ENCODE data around the gene ZNF764. TPM values are rescaled to one million over a fixed set of nuclear protein-coding genes. Genes with fewer than 3 reads are reported as not detected.

Gene ZNF764
- total and polyA plus RNA-seq, 2 experiments from 2014 or later: 5.6 to 12.9 TPM

DNA sequence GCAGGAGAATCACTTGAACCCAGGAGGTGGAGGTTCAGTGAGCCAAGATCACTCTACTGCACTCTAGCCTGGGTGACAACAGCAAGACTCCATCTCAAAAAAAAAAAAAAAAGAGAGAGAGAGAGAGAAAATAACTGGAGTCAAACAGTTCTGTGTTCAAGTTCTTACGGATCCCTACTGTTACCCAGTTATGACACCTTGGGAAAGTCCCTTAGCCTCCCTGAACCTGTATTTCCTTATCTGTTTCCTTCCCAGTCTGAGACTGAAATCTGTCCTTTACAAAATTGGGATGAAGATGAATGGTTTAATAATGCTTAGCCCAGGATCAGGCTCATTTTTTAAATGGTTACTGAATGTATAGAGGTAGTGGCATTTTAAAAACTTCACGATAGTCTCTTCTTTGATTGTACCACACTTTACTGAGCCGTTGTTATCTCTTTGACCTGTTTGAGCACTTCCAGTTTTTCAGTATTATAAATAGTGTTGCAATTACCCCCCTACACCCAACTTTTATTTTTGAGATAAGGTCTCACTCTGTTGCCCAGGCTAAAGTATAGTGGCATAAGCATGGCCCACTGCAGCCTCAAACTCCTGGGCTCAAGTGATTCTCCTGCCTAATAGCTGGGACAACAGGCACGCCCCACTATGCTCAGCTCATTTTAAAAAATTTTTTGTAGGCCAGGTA, 49.0 kb downstream of the ZNF764 start:
- Histone ChIP-seq H3K4me3 (no peak overlapping the region), H3K27me3 (ENCODE audit: insufficient read depth) (no peaks in the 10 kb centered on the region), H3K4me2 (no peak overlapping the region), H3K79me2 (replicated peaks; ENCODE audit: insufficient read depth) (no peaks in the 10 kb centered on the region), H3K9me2 (ENCODE audit: insufficient read depth) (no peaks in the 10 kb centered on the region), H3K27ac (ENCODE audit: low read depth) (no peak overlapping the region), H4K20me1 (replicated peaks; ENCODE audit: insufficient read depth) (no peaks in the 10 kb centered on the region), H3K36me3 (ENCODE audit: insufficient read depth) (no peaks in the 10 kb centered on the region), H2AFZ (no peak overlapping the region), H3F3A (replicated peaks; ENCODE audit: low read depth) (no peaks in the 10 kb centered on the region), H3K4me1 (ENCODE audit: insufficient read depth) (no peaks in the 10 kb centered on the region)
- peaks cover 12% of the 10 kb centered on the region for H3K27me3 Mint-ChIP-seq (ENCODE audit: insufficient read depth, low read depth, poor library complexity)
- ATAC-seq: no peak
- H3K4me3 Mint-ChIP-seq: no peak overlapping the region
- TF ChIP-seq CREB1 (CRISPR knock-in tag; IDR thresholded peaks at IDR 0.05; ENCODE audit: low read depth) (no peak), NANOG (IDR thresholded peaks at IDR 0.05; ENCODE audit: borderline replicate concordance) (no peak), ZNF114 (CRISPR knock-in tag; IDR thresholded peaks at IDR 0.05) (no peak), EZH2phosphoT487 (IDR thresholded peaks at IDR 0.05; ENCODE audit: unreplicated experiment) (no peak), STAT1 (IDR thresholded peaks at IDR 0.05; ENCODE audit: unreplicated experiment) (no peak), EZH2 (IDR thresholded peaks at IDR 0.05; ENCODE audit: low read depth, unreplicated experiment) (no peak), JUNB (IDR thresholded peaks at IDR 0.05; ENCODE audit: unreplicated experiment) (no peak), POLR2AphosphoS5 (IDR thresholded peaks at IDR 0.05; ENCODE audit: low read depth) (no peak), ZNF331 (CRISPR knock-in tag; IDR thresholded peaks at IDR 0.05; ENCODE audit: low read depth) (no peak)
- TF ChIP-seq, protein P1, sequence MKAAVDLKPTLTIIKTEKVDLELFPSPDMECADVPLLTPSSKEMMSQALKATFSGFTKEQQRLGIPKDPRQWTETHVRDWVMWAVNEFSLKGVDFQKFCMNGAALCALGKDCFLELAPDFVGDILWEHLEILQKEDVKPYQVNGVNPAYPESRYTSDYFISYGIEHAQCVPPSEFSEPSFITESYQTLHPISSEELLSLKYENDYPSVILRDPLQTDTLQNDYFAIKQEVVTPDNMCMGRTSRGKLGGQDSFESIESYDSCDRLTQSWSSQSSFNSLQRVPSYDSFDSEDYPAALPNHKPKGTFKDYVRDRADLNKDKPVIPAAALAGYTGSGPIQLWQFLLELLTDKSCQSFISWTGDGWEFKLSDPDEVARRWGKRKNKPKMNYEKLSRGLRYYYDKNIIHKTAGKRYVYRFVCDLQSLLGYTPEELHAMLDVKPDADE (IDR thresholded peaks at IDR 0.05): no peak
- TF ChIP-seq, protein P2, sequence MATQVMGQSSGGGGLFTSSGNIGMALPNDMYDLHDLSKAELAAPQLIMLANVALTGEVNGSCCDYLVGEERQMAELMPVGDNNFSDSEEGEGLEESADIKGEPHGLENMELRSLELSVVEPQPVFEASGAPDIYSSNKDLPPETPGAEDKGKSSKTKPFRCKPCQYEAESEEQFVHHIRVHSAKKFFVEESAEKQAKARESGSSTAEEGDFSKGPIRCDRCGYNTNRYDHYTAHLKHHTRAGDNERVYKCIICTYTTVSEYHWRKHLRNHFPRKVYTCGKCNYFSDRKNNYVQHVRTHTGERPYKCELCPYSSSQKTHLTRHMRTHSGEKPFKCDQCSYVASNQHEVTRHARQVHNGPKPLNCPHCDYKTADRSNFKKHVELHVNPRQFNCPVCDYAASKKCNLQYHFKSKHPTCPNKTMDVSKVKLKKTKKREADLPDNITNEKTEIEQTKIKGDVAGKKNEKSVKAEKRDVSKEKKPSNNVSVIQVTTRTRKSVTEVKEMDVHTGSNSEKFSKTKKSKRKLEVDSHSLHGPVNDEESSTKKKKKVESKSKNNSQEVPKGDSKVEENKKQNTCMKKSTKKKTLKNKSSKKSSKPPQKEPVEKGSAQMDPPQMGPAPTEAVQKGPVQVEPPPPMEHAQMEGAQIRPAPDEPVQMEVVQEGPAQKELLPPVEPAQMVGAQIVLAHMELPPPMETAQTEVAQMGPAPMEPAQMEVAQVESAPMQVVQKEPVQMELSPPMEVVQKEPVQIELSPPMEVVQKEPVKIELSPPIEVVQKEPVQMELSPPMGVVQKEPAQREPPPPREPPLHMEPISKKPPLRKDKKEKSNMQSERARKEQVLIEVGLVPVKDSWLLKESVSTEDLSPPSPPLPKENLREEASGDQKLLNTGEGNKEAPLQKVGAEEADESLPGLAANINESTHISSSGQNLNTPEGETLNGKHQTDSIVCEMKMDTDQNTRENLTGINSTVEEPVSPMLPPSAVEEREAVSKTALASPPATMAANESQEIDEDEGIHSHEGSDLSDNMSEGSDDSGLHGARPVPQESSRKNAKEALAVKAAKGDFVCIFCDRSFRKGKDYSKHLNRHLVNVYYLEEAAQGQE (IDR thresholded peaks at IDR 0.05; ENCODE audit: unreplicated experiment): no peak
- TF ChIP-seq, protein P3, sequence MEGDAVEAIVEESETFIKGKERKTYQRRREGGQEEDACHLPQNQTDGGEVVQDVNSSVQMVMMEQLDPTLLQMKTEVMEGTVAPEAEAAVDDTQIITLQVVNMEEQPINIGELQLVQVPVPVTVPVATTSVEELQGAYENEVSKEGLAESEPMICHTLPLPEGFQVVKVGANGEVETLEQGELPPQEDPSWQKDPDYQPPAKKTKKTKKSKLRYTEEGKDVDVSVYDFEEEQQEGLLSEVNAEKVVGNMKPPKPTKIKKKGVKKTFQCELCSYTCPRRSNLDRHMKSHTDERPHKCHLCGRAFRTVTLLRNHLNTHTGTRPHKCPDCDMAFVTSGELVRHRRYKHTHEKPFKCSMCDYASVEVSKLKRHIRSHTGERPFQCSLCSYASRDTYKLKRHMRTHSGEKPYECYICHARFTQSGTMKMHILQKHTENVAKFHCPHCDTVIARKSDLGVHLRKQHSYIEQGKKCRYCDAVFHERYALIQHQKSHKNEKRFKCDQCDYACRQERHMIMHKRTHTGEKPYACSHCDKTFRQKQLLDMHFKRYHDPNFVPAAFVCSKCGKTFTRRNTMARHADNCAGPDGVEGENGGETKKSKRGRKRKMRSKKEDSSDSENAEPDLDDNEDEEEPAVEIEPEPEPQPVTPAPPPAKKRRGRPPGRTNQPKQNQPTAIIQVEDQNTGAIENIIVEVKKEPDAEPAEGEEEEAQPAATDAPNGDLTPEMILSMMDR (conservative IDR thresholded peaks at IDR 0.05; ENCODE audit: low read depth in 2 of 2): no peak
- TF ChIP-seq, protein P4, sequence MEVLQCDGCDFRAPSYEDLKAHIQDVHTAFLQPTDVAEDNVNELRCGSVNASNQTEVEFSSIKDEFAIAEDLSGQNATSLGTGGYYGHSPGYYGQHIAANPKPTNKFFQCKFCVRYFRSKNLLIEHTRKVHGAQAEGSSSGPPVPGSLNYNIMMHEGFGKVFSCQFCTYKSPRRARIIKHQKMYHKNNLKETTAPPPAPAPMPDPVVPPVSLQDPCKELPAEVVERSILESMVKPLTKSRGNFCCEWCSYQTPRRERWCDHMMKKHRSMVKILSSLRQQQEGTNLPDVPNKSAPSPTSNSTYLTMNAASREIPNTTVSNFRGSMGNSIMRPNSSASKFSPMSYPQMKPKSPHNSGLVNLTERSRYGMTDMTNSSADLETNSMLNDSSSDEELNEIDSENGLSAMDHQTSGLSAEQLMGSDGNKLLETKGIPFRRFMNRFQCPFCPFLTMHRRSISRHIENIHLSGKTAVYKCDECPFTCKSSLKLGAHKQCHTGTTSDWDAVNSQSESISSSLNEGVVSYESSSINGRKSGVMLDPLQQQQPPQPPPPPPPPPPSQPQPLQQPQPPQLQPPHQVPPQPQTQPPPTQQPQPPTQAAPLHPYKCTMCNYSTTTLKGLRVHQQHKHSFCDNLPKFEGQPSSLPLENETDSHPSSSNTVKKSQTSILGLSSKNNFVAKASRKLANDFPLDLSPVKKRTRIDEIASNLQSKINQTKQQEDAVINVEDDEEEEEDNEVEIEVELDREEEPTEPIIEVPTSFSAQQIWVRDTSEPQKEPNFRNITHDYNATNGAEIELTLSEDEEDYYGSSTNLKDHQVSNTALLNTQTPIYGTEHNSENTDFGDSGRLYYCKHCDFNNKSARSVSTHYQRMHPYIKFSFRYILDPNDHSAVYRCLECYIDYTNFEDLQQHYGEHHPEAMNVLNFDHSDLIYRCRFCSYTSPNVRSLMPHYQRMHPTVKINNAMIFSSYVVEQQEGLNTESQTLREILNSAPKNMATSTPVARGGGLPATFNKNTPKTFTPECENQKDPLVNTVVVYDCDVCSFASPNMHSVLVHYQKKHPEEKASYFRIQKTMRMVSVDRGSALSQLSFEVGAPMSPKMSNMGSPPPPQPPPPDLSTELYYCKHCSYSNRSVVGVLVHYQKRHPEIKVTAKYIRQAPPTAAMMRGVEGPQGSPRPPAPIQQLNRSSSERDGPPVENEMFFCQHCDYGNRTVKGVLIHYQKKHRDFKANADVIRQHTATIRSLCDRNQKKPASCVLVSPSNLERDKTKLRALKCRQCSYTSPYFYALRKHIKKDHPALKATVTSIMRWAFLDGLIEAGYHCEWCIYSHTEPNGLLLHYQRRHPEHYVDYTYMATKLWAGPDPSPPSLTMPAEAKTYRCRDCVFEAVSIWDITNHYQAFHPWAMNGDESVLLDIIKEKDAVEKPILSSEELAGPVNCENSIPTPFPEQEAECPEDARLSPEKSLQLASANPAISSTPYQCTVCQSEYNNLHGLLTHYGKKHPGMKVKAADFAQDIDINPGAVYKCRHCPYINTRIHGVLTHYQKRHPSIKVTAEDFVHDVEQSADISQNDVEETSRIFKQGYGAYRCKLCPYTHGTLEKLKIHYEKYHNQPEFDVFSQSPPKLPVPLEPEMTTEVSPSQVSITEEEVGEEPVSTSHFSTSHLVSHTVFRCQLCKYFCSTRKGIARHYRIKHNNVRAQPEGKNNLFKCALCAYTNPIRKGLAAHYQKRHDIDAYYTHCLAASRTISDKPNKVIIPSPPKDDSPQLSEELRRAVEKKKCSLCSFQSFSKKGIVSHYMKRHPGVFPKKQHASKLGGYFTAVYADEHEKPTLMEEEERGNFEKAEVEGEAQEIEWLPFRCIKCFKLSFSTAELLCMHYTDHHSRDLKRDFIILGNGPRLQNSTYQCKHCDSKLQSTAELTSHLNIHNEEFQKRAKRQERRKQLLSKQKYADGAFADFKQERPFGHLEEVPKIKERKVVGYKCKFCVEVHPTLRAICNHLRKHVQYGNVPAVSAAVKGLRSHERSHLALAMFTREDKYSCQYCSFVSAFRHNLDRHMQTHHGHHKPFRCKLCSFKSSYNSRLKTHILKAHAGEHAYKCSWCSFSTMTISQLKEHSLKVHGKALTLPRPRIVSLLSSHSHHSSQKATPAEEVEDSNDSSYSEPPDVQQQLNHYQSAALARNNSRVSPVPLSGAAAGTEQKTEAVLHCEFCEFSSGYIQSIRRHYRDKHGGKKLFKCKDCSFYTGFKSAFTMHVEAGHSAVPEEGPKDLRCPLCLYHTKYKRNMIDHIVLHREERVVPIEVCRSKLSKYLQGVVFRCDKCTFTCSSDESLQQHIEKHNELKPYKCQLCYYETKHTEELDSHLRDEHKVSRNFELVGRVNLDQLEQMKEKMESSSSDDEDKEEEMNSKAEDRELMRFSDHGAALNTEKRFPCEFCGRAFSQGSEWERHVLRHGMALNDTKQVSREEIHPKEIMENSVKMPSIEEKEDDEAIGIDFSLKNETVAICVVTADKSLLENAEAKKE (CRISPR knock-in tag; IDR thresholded peaks at IDR 0.05): no peak
- H3K27ac Mint-ChIP-seq: no peak overlapping the region
- no peaks in the 10 kb centered on the region; the same call in 2 of the 3 replicates for H3K9me3 Mint-ChIP-seq
- DNase-seq (ENCODE audit: low spot score): no peak
- H3K4me1 Mint-ChIP-seq: no peaks in the 10 kb centered on the region
- H3K36me3 Mint-ChIP-seq (ENCODE audit: low read depth): no peaks in the 10 kb centered on the region

All from GM23338 (cell line).